GM12864 (cell line): Measurements from ENCODE around the gene TMEM203.

Experiments
- DNase-seq: peaks from one replicate; pipeline ENCODE4 v3.0.0-alpha.2; 2011; ENCODE audit warnings: low read depth
- H3K4me3 ChIP-seq: 2 replicates; pipeline ENCODE4 v1.5.1; 2011; ENCODE audit warnings: mild to moderate bottlenecking, low read depth, low read length, control low read depth
- CTCF ChIP-seq: IDR thresholded peaks from 2 replicates; pipeline ENCODE4 v1.5.1; 2011; ENCODE audit warnings: low read depth, mild to moderate bottlenecking, moderate library complexity, low read length, control low read depth, inconsistent platforms; ENCODE audit errors: missing control alignments

Gene TMEM203

GRCh38 chr9:137234055-137234697 is 28.7 kb upstream of the TMEM203 start:
- no peak overlapping the region for H3K4me3 ChIP-seq
- no peak for DNase-seq
- TF ChIP-seq CTCF = no peak

GRCh38 chr9:137233143-137233980 is 27.9 kb upstream of the TMEM203 start:
- no peak overlapping the region for H3K4me3 ChIP-seq
- DNase-seq = no peak
- no peak for TF ChIP-seq CTCF

GRCh38 chr9:137232510-137232909 is 27.1 kb upstream of the TMEM203 start:
- no peak for DNase-seq
- H3K4me3 ChIP-seq = no peak overlapping the region
- TF ChIP-seq CTCF = no peak

GRCh38 chr9:137232101-137232500 is 26.7 kb upstream of the TMEM203 start:
- no peak overlapping the region for H3K4me3 ChIP-seq
- no peak for TF ChIP-seq CTCF
- DNase-seq = no peak

- no peak overlapping the region for H3K4me3 ChIP-seq
- no peak for TF ChIP-seq CTCF
These were observed 26.1 kb upstream of the TMEM203 start for GRCh38 chr9:137231372-137232039.

GRCh38 chr9:137230705-137231371 is 25.4 kb upstream of the TMEM203 start, which contains the start of gene SLC34A3:
Gene SLC34A3 (plus strand): TSS chr9:137230901. CDS start chr9:137231703, 802 bp downstream.
- TF ChIP-seq CTCF = no peak

More at GRCh38 chr9:137231372-137232039, 26.1 kb upstream of the TMEM203 start:
- DNase-seq = no peak

More at GRCh38 chr9:137230705-137231371, 25.4 kb upstream of the TMEM203 start, which contains the start of gene SLC34A3:
- no peak within 1 kb of the TSS for H3K4me3 ChIP-seq
- DNase-seq = no peak
